ENCODE measurements around the gene ACOT12.

The ACOT12 gene

GRCh38 chr5:81290146-81290545 lies 103.8 kb downstream of the ACOT12 start:
- DNase-seq (ENCODE audit: low read depth in 2 of 2) = no peak

GRCh38 chr5:81288021-81288433 lies 105.9 kb downstream of the ACOT12 start:
- no peak for DNase-seq (ENCODE audit: low read depth in 2 of 2)

- no peak for DNase-seq (ENCODE audit: low read depth in 2 of 2)
Measured at GRCh38 chr5:81286059-81286617, 107.8 kb downstream of the ACOT12 start.

GRCh38 chr5:81283976-81284375 lies 110.0 kb downstream of the ACOT12 start:
- no peak for DNase-seq (ENCODE audit: low read depth in 2 of 2)
